HS-5 (cell line): Measurements from ENCODE around the gene AKT3.
"Not testable (repeated sequence)": the region's sequence is repeated elsewhere in the genome, so short reads cannot be mapped to it uniquely, and the experiment has no call there.

ENCODE experiments used
- DNase-seq: peaks from one replicate; pipeline ENCODE4 v3.0.0-alpha.2; 2012; ENCODE audit warnings: low read depth

Gene AKT3

GRCh38 chr1:243784506-243784905, 65.5 kb downstream of the AKT3 start:
- no peak for DNase-seq

GRCh38 chr1:243783714-243784113, 66.3 kb downstream of the AKT3 start:
- DNase-seq, result no peak

- DNase-seq, result not testable (repeated sequence)
Measured at GRCh38 chr1:243772361-243773050, 77.5 kb downstream of the AKT3 start.

- no peak for DNase-seq
Measured at GRCh38 chr1:243770860-243771259, 79.2 kb downstream of the AKT3 start.

GRCh38 chr1:243765676-243766075, 84.4 kb downstream of the AKT3 start:
- DNase-seq, result no peak

- no peak for DNase-seq
Measured at GRCh38 chr1:243763806-243764205, 86.2 kb downstream of the AKT3 start.

- no peak for DNase-seq
Measured at GRCh38 chr1:243758647-243759046, 91.4 kb downstream of the AKT3 start.

GRCh38 chr1:243756529-243756928, 93.5 kb downstream of the AKT3 start:
- no peak for DNase-seq

- no peak for DNase-seq
Measured at GRCh38 chr1:243754348-243754747, 95.7 kb downstream of the AKT3 start.

- DNase-seq, result no peak
Measured at GRCh38 chr1:243751506-243751905, 98.5 kb downstream of the AKT3 start.

- DNase-seq, result peak; percentile 52
Measured at GRCh38 chr1:243748706-243749283, 101.2 kb downstream of the AKT3 start.

- DNase-seq, result no peak
Measured at GRCh38 chr1:243748227-243748626, 101.8 kb downstream of the AKT3 start.

GRCh38 chr1:243746751-243747150, 103.3 kb downstream of the AKT3 start:
- no peak for DNase-seq

GRCh38 chr1:243745356-243745755, 104.7 kb downstream of the AKT3 start:
- peak; percentile 49 for DNase-seq

GRCh38 chr1:243742819-243743218, 107.2 kb downstream of the AKT3 start:
- DNase-seq, result peak; percentile 81

- DNase-seq, result no peak
Measured at GRCh38 chr1:243740255-243740999, 109.6 kb downstream of the AKT3 start.

GRCh38 chr1:243739335-243740003, 110.6 kb downstream of the AKT3 start:
- no peak for DNase-seq

- no peak for DNase-seq
Measured at GRCh38 chr1:243738020-243738419, 112.0 kb downstream of the AKT3 start.

- DNase-seq, result no peak
Measured at GRCh38 chr1:243735457-243735856, 114.6 kb downstream of the AKT3 start.

- DNase-seq, result peak; percentile 23
Measured at GRCh38 chr1:243734308-243734695, 115.7 kb downstream of the AKT3 start.

- DNase-seq, result no peak
Measured at GRCh38 chr1:243733670-243734307, 116.3 kb downstream of the AKT3 start.

- DNase-seq, result no peak
Measured at GRCh38 chr1:243732637-243733036, 117.4 kb downstream of the AKT3 start.
